ENCODE measurements around the gene TMPRSS11D. TPM values are rescaled to one million over a fixed set of nuclear protein-coding genes. Genes with fewer than 3 reads are reported as not detected.

TMPRSS11D gene
- polyA plus RNA-seq, 1 donor from 2014 or later, result not detected

- Histone ChIP-seq H3K4me3 (ENCODE audit: low read length) (no peak overlapping the region), H4K20me1 (ENCODE audit: insufficient read depth) (no peaks in the 10 kb centered on the region), H3K9ac (ENCODE audit: low read length) (no peak overlapping the region), H3K9me2 (ENCODE audit: insufficient read depth, low read length) (no peaks in the 10 kb centered on the region), H3K79me2 (replicated peaks; ENCODE audit: insufficient read depth, low read length) (no peaks in the 10 kb centered on the region), H3K27ac (ENCODE audit: low read length) (no peak overlapping the region), H3F3A (ENCODE audit: insufficient read depth, low read length, poor library complexity, severe bottlenecking) (no peaks in the 10 kb centered on the region), H3K4me2 (ENCODE audit: low read length) (no peak overlapping the region), H3K9me3 (ENCODE audit: low read length) (no peaks in the 10 kb centered on the region), H3K27me3 (ENCODE audit: insufficient read depth, low read depth, low read length) (no peaks in the 10 kb centered on the region), H2AFZ (ENCODE audit: low read depth, low read length) (no peak overlapping the region), H3K36me3 (ENCODE audit: insufficient read depth, low read length) (no peaks in the 10 kb centered on the region)
- TF ChIP-seq, protein P1, sequence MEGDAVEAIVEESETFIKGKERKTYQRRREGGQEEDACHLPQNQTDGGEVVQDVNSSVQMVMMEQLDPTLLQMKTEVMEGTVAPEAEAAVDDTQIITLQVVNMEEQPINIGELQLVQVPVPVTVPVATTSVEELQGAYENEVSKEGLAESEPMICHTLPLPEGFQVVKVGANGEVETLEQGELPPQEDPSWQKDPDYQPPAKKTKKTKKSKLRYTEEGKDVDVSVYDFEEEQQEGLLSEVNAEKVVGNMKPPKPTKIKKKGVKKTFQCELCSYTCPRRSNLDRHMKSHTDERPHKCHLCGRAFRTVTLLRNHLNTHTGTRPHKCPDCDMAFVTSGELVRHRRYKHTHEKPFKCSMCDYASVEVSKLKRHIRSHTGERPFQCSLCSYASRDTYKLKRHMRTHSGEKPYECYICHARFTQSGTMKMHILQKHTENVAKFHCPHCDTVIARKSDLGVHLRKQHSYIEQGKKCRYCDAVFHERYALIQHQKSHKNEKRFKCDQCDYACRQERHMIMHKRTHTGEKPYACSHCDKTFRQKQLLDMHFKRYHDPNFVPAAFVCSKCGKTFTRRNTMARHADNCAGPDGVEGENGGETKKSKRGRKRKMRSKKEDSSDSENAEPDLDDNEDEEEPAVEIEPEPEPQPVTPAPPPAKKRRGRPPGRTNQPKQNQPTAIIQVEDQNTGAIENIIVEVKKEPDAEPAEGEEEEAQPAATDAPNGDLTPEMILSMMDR (IDR thresholded peaks at IDR 0.05; ENCODE audit: poor library complexity, severe bottlenecking), result no peak
- TF ChIP-seq, protein P2, sequence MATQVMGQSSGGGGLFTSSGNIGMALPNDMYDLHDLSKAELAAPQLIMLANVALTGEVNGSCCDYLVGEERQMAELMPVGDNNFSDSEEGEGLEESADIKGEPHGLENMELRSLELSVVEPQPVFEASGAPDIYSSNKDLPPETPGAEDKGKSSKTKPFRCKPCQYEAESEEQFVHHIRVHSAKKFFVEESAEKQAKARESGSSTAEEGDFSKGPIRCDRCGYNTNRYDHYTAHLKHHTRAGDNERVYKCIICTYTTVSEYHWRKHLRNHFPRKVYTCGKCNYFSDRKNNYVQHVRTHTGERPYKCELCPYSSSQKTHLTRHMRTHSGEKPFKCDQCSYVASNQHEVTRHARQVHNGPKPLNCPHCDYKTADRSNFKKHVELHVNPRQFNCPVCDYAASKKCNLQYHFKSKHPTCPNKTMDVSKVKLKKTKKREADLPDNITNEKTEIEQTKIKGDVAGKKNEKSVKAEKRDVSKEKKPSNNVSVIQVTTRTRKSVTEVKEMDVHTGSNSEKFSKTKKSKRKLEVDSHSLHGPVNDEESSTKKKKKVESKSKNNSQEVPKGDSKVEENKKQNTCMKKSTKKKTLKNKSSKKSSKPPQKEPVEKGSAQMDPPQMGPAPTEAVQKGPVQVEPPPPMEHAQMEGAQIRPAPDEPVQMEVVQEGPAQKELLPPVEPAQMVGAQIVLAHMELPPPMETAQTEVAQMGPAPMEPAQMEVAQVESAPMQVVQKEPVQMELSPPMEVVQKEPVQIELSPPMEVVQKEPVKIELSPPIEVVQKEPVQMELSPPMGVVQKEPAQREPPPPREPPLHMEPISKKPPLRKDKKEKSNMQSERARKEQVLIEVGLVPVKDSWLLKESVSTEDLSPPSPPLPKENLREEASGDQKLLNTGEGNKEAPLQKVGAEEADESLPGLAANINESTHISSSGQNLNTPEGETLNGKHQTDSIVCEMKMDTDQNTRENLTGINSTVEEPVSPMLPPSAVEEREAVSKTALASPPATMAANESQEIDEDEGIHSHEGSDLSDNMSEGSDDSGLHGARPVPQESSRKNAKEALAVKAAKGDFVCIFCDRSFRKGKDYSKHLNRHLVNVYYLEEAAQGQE (IDR thresholded peaks at IDR 0.05; ENCODE audit: borderline replicate concordance), result no peak
- TF ChIP-seq MXI1 (conservative IDR thresholded peaks at IDR 0.05; ENCODE audit: poor library complexity, severe bottlenecking), result no peak
- no peak for TF ChIP-seq EP300 (conservative IDR thresholded peaks at IDR 0.05; ENCODE audit: poor library complexity, severe bottlenecking)
- no peak for TF ChIP-seq POLR2AphosphoS5 (IDR thresholded peaks at IDR 0.05)
- no peak for TF ChIP-seq EZH2 (IDR thresholded peaks at IDR 0.05; ENCODE audit: borderline replicate concordance, insufficient read depth, low read length, poor library complexity, severe bottlenecking)
- TF ChIP-seq RAD21 (conservative IDR thresholded peaks at IDR 0.05), result no peak
- no peak for TF ChIP-seq TAF1 (IDR thresholded peaks at IDR 0.05; ENCODE audit: low read depth)
Measured at GRCh38 chr4:67910585-67910905, 26.7 kb upstream of the TMPRSS11D start.

DNA sequence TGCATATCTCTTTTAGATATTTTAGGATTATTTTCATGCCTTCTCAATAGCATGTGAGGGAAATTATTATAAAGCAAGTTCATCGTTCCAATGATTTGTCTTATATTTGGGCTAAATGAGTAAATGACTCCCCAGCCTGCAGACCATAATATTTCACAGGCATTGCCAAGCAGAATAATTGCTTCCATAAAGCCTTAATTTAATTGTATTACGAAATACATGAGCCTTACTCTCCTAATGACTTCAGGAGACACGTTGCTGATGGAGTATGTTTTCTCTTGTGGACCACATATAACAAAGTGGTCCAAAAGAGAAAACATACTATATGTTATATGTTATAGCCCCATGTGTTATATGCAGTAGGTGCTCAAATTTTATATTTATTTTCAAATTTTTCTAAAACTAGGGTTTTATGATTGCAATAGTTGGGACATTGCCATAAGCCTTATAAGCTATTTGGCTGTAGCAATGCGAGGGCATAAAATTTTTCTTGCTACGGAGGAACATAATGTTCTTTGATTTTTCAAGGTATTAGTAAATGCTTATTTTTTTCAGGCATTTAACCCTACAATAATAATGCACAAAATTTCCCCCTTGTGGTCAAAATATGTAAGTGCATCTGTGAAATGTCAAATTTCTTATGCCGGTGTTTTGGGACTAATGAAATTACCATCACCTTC, 26.2 kb upstream of the TMPRSS11D start:
- no peaks in the 10 kb centered on the region for H3K27me3 ChIP-seq (ENCODE audit: insufficient read depth, low read depth, low read length)
- no peaks in the 10 kb centered on the region for H3K9me3 ChIP-seq (ENCODE audit: low read length)
- no peak overlapping the region for H3K4me3 ChIP-seq (ENCODE audit: low read length)
- H3K4me2 ChIP-seq (ENCODE audit: low read length), result no peak overlapping the region
- no peaks in the 10 kb centered on the region for H3F3A ChIP-seq (ENCODE audit: insufficient read depth, low read length, poor library complexity, severe bottlenecking)
- H3K27ac ChIP-seq (ENCODE audit: low read length), result no peak overlapping the region
- no peaks in the 10 kb centered on the region for H4K20me1 ChIP-seq (ENCODE audit: insufficient read depth)
- no peak for TF ChIP-seq EZH2 (IDR thresholded peaks at IDR 0.05; ENCODE audit: borderline replicate concordance, insufficient read depth, low read length, poor library complexity, severe bottlenecking)
- TF ChIP-seq, protein P1 (IDR thresholded peaks at IDR 0.05; ENCODE audit: poor library complexity, severe bottlenecking), result peak; percentile 27
- H2AFZ ChIP-seq (ENCODE audit: low read depth, low read length), result no peak overlapping the region
- no peak overlapping the region for H3K9ac ChIP-seq (ENCODE audit: low read length)
- H3K36me3 ChIP-seq (ENCODE audit: insufficient read depth, low read length), result no peaks in the 10 kb centered on the region
- no peaks in the 10 kb centered on the region for H3K79me2 ChIP-seq (replicated peaks; ENCODE audit: insufficient read depth, low read length)
- H3K9me2 ChIP-seq (ENCODE audit: insufficient read depth, low read length), result no peaks in the 10 kb centered on the region
